H1 (cell line): ENCODE data around the gene VPS13A. TPM values are rescaled to one million over a fixed set of nuclear protein-coding genes. Genes with fewer than 3 reads are reported as not detected.

ENCODE experiments used
- CTCF ChIA-PET: fragments of 300-600 bp; sonication (Branson Sonifier 250); formaldehyde crosslinking; loops from one replicate; lab custom pipeline; 2021; ENCODE audit not compliant: partially characterized antibody; lab: Charles Lee
- POLR2A ChIA-PET: fragments of 300-600 bp; sonication (Branson Sonifier 250); formaldehyde crosslinking; loops from one replicate; lab custom pipeline; 2021; ENCODE audit warnings: inconsistent platforms; ENCODE audit not compliant: partially characterized antibody; lab: Charles Lee
- DNase-seq, 2 experiments: peaks; one replicate each; pipeline versions ENCODE4 v3.0.0 to v3.0.0-alpha.2; 2010 to 2022; ENCODE audit warnings: low spot score in 2 of 2, low read depth in 1 of 2, mixed read lengths in 1 of 2
- FAIRE-seq: peaks from 2 replicates; lab custom pipeline; 2011; peaks lifted over from hg19 to GRCh38; lab: Jason Lieb, UNC
- H2AFZ ChIP-seq: 2 replicates; pipeline ENCODE4 v1.8.1; 2012; ENCODE audit warnings: low read length, inconsistent platforms
- H2AK5ac ChIP-seq: 2 replicates; pipeline ENCODE4 v1.6.1; 2013; ENCODE audit warnings: low read depth, low read length
- H2BK120ac ChIP-seq: replicated peaks from 2 replicates; pipeline ENCODE3; 2013; ENCODE audit warnings: low read depth, low read length, inconsistent platforms
- H2BK12ac ChIP-seq: 2 replicates; pipeline ENCODE4 v1.6.1; 2013; ENCODE audit warnings: low read depth, low read length
- H2BK15ac ChIP-seq: 2 replicates; pipeline ENCODE4 v1.6.1; 2013; ENCODE audit warnings: low read length
- H2BK20ac ChIP-seq: 2 replicates; pipeline ENCODE4 v1.6.1; 2013; ENCODE audit warnings: low read length
- H2BK5ac ChIP-seq: 2 replicates; pipeline ENCODE4 v1.6.1; 2013; ENCODE audit warnings: low read depth, low read length
- H3K14ac ChIP-seq: 2 replicates; pipeline ENCODE4 v1.6.1; 2013; ENCODE audit warnings: inconsistent platforms; ENCODE audit not compliant: insufficient read length
- H3K18ac ChIP-seq: 2 replicates; pipeline ENCODE4 v1.6.1; 2013; ENCODE audit warnings: low read length; ENCODE audit errors: extremely low read depth
- H3K23ac ChIP-seq: 2 replicates; pipeline ENCODE4 v1.6.1; 2013; ENCODE audit warnings: inconsistent platforms; ENCODE audit not compliant: insufficient read length
- H3K23me2 ChIP-seq: 2 replicates; pipeline ENCODE4 v1.6.1; 2013; ENCODE audit warnings: low read depth, low read length
- H3K27ac ChIP-seq: 2 replicates; pipeline ENCODE4 v1.6.1; 2011; ENCODE audit warnings: low read depth, low read length, inconsistent platforms
- H3K27me3 ChIP-seq, 4 experiments: replicated peaks in 1 of 4; 1 replicate in 1 of 4; 2 replicates in 3 of 4; pipeline versions ENCODE4 v1.6.1 to v1.8.1; 2011 to 2013; ENCODE audit warnings: low read length in 3 of 4, mild to moderate bottlenecking in 3 of 4, inconsistent platforms in 2 of 4, mixed read lengths in 2 of 4, moderate library complexity in 1 of 4; ENCODE audit not compliant: control insufficient read depth in 3 of 4, insufficient read depth in 3 of 4; ENCODE audit errors: extremely low read depth in 1 of 4
- H3K36me3 ChIP-seq, 4 experiments: 2 replicates each; pipeline versions ENCODE4 v1.6.1 to v1.8.1; 2011 to 2013; ENCODE audit warnings: mild to moderate bottlenecking in 4 of 4, low read length in 3 of 4, moderate library complexity in 2 of 4, control low read depth in 1 of 4, inconsistent platforms in 1 of 4; ENCODE audit not compliant: insufficient read depth in 4 of 4, control insufficient read depth in 2 of 4
- H3K4ac ChIP-seq: replicated peaks from 2 replicates; pipeline ENCODE3; 2013; ENCODE audit warnings: low read length, low read depth, mixed read lengths, inconsistent platforms; ENCODE audit not compliant: insufficient read length
- H3K4me1 ChIP-seq, 4 experiments: replicated peaks in 1 of 4; 1 replicate in 1 of 4; 2 replicates in 3 of 4; pipeline versions ENCODE4 v1.6.1 to v1.8.1; 2011 to 2013; ENCODE audit warnings: low read length in 3 of 4, inconsistent platforms in 2 of 4, mixed read lengths in 1 of 4; ENCODE audit not compliant: insufficient read depth in 4 of 4, control insufficient read depth in 3 of 4
- H3K4me2 ChIP-seq, 2 experiments: 2 replicates each; pipeline versions ENCODE4 v1.6.1 to v1.8.1; 2011 to 2013; ENCODE audit warnings: low read depth in 2 of 2, low read length in 2 of 2, control low read depth in 1 of 2, inconsistent platforms in 1 of 2, mild to moderate bottlenecking in 1 of 2; ENCODE audit not compliant: insufficient read depth in 1 of 2
- H3K4me3 ChIP-seq, 4 experiments: fragments of 200-600, 300-600 bp in 1 of 4; sonication (generic), shearing (Covaris generic), sonication (Bioruptor Twin) in 1 of 4; 2 replicates each; pipeline versions ENCODE4 v1.5.1 to v1.8.1; 2011 to 2016; ENCODE audit warnings: low read length in 4 of 4, low read depth in 3 of 4, control low read depth in 2 of 4, inconsistent platforms in 2 of 4, mild to moderate bottlenecking in 2 of 4, mixed read lengths in 1 of 4, moderate library complexity in 1 of 4; ENCODE audit not compliant: insufficient read depth in 2 of 4; ENCODE audit errors: extremely low read depth in 1 of 4
- H3K56ac ChIP-seq: replicated peaks from 2 replicates; pipeline ENCODE3; 2013; ENCODE audit warnings: low read depth, mild to moderate bottlenecking, mixed read lengths, low read length, inconsistent platforms; ENCODE audit not compliant: insufficient read length
- H3K79me1 ChIP-seq: 2 replicates; pipeline ENCODE4 v1.6.1; 2013; ENCODE audit warnings: low read depth, low read length, control low read depth
- H3K79me2 ChIP-seq, 2 experiments: 2 replicates each; pipeline versions ENCODE4 v1.6.1 to v1.8.1; 2012 to 2013; ENCODE audit warnings: low read length in 2 of 2, mild to moderate bottlenecking in 2 of 2, inconsistent platforms in 1 of 2; ENCODE audit not compliant: insufficient read depth in 2 of 2, control insufficient read depth in 1 of 2
- H3K9ac ChIP-seq, 4 experiments: replicated peaks in 1 of 4; 1 replicate in 1 of 4; 2 replicates in 3 of 4; pipeline versions ENCODE4 v1.6.1 to v1.8.1; 2011 to 2013; ENCODE audit warnings: low read depth in 3 of 4, low read length in 3 of 4, control low read depth in 2 of 4, mild to moderate bottlenecking in 2 of 4, moderate library complexity in 2 of 4, inconsistent platforms in 1 of 4; ENCODE audit errors: extremely low read depth in 1 of 4
- H3K9me3 ChIP-seq, 2 experiments: 2 replicates each; pipeline versions ENCODE4 v1.6.1 to v1.8.1; 2012 to 2013; ENCODE audit warnings: mild to moderate bottlenecking in 2 of 2, moderate library complexity in 2 of 2, control low read depth in 1 of 2, inconsistent platforms in 1 of 2, low read depth in 1 of 2, low read length in 1 of 2, mixed read lengths in 1 of 2; ENCODE audit not compliant: insufficient read depth in 2 of 2
- H4K20me1 ChIP-seq, 2 experiments: replicated peaks in 1 of 2; 2 replicates each; pipeline versions ENCODE3 to v1.8.1; 2011 to 2013; ENCODE audit warnings: inconsistent platforms in 2 of 2, low read length in 2 of 2, mild to moderate bottlenecking in 1 of 2; ENCODE audit not compliant: insufficient read depth in 2 of 2, control insufficient read depth in 1 of 2
- H4K5ac ChIP-seq: 2 replicates; pipeline ENCODE4 v1.6.1; 2013; ENCODE audit warnings: low read length, low read depth, mixed read lengths, inconsistent platforms; ENCODE audit not compliant: insufficient read length
- H4K8ac ChIP-seq: 2 replicates; pipeline ENCODE4 v1.8.0; 2013; ENCODE audit warnings: mild to moderate bottlenecking, moderate library complexity, low read length, inconsistent platforms; ENCODE audit not compliant: insufficient read depth; ENCODE audit errors: extremely low read depth
- H4K91ac ChIP-seq: replicated peaks from 2 replicates; pipeline ENCODE3; 2013; ENCODE audit warnings: low read length, mixed read lengths, inconsistent platforms; ENCODE audit not compliant: insufficient read length
- BCL11A ChIP-seq, 2 experiments: IDR thresholded peaks; one replicate each; pipeline ENCODE4 v1.6.1; 2011; ENCODE audit warnings: low read depth in 2 of 2, low read length in 2 of 2, mild to moderate bottlenecking in 2 of 2
- CEBPB ChIP-seq: IDR thresholded peaks from 2 replicates; pipeline ENCODE4 v1.6.1; 2012; ENCODE audit warnings: low read depth, low read length
- KDM4A ChIP-seq: IDR thresholded peaks from one replicate; pipeline ENCODE4 v1.7.1; 2012; ENCODE audit warnings: low read depth, mild to moderate bottlenecking, moderate library complexity, low read length, inconsistent platforms; ENCODE audit not compliant: severe bottlenecking
- MAFK ChIP-seq: IDR thresholded peaks from 2 replicates; pipeline ENCODE4 v1.6.1; 2012; ENCODE audit warnings: low read depth, mild to moderate bottlenecking, improper control_type of control experiment, low read length
- NANOG ChIP-seq: IDR thresholded peaks from 2 replicates; pipeline ENCODE4 v1.6.1; 2011; ENCODE audit warnings: low read length, low read depth, mild to moderate bottlenecking, inconsistent platforms; ENCODE audit not compliant: insufficient read depth, poor library complexity, severe bottlenecking
- TAF1 ChIP-seq: IDR thresholded peaks from 2 replicates; pipeline ENCODE4 v1.6.1; 2011; ENCODE audit warnings: mild to moderate bottlenecking, low read depth, low read length
- WGBS, 2 experiments: shearing (Covaris generic) in 1 of 2; methylation state at CpG; one replicate each; pipeline versions ENCODE4 v1.1.6 to v1.1.7; 2013 to 2015; ENCODE audit warnings: low lambda C conversion rate in 2 of 2, mixed read lengths in 2 of 2, inconsistent platforms in 1 of 2, low coverage in 1 of 2, missing lambda C conversion rate in 1 of 2; ENCODE audit not compliant: insufficient replicate concordance in 2 of 2, insufficient coverage in 1 of 2, insufficient read length in 1 of 2; ENCODE audit errors: extremely low coverage in 1 of 2, missing lambda C conversion rate in 1 of 2; 5-methylcytosine and 5-hydroxymethylcytosine counted together
- polyA plus RNA-seq, 7 experiments: library from polyadenylated mRNA; depleted of rRNA in 3 of 7; stranded (reverse) in 5 of 7; unstranded in 2 of 7; fragments of >200 nt in 5 of 7; fragments of 200-250 nt in 2 of 7; gene quantifications; 1 replicate in 5 of 7; 2 replicates in 1 of 7; 4 replicates in 1 of 7; pipeline versions ENCODE4 v1.2.1 to v1.2.3, GENCODE V29; 2011 to 2013; ENCODE audit warnings: missing spikeins in 2 of 7, mixed read lengths in 2 of 7
- total RNA-seq: library from RNA; stranded (reverse); fragmentation: NEBNext Ultra II Directional; extraction: Animal tissue kit (Norgen Biotek cat#: 25700); gene quantifications from 2 replicates; pipeline ENCODE4 v1.2.1, GENCODE V29; 2021
- TF ChIP-seq, protein P1 (sequence below): IDR thresholded peaks from 2 replicates; pipeline ENCODE4 v1.6.1; 2012; ENCODE audit warnings: inconsistent platforms

The VPS13A gene
- total and polyA plus RNA-seq, 2 of the 8 experiments (the other 6 are each of a cell fraction or from before 2014, with no cell fraction given): 6.0 to 36.5 TPM

DNA sequence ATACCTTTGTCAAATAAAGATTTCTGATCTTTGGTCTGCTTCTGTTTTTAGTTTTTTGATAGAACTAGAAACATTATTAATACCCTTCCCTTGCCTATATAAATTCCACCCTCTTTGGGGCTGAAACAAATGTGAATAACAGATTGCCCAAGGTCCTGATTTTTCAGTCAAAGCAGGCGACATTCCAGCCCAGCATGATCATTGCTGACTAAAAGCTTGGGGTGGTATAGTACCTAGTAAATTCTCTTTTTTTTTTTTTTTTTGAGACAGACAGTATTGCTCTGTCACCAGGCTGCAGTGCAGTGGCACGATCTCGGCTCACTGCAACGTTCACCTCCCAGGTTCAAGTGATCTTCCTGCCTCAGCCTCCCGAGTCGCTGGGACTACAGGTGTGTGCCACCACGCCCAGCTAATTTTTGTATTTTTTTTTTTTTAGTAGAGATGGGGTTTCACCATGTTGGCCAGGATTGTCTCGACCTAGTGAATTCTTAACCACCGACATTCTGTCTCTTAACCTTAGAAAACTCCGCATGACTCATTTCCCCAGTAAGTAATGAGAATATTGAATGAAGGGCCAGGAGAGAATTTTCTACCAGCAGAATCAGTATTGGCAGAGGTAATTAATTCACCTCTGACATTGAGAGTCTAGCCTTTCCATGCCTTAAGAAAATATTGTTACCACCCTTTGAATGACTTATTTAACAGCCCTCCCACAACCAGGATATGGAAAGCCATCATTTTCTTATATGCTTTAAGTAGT lies 244.4 kb downstream of the VPS13A start:
- Histone ChIP-seq H3K4me1 (no peaks in the 10 kb centered on the region), H3K4ac (no peak overlapping the region), H3K79me1 (no peaks in the 10 kb centered on the region), H3K79me2 (no peaks in the 10 kb centered on the region), H2BK15ac (no peak overlapping the region), H4K5ac (no peak overlapping the region), H3K4me2 (no peak overlapping the region), H3K9ac (no peak overlapping the region), H3K56ac (no peak overlapping the region), H2AK5ac (no peak overlapping the region), H3K36me3 (no peaks in the 10 kb centered on the region), H3K14ac (no peak overlapping the region), H2BK20ac (no peak overlapping the region), H2BK5ac (no peak overlapping the region), H3K23me2 (no peaks in the 10 kb centered on the region), H4K20me1 (no peaks in the 10 kb centered on the region), H3K27me3 (no peaks in the 10 kb centered on the region), H2BK12ac (no peak overlapping the region), H3K27ac (no peak overlapping the region), H2AFZ (no peak overlapping the region), H2BK120ac (no peak overlapping the region), H4K8ac (no peak overlapping the region), H3K4me3 (no peak overlapping the region), H3K18ac (no peak overlapping the region), H3K9me3 (no peaks in the 10 kb centered on the region), H3K23ac (no peak overlapping the region), H4K91ac (no peak overlapping the region)
- DNase-seq (no peak), FAIRE-seq (no peak)
- WGBS, 2 experiments: 96% methylated on average over 10 of the region's 10 CpGs; no CpG with 5 or more reads in 1 of the 2 experiments
- POLR2A ChIA-PET: no interaction called here
- no peak for TF ChIP-seq CEBPB
- TF ChIP-seq, protein P1, sequence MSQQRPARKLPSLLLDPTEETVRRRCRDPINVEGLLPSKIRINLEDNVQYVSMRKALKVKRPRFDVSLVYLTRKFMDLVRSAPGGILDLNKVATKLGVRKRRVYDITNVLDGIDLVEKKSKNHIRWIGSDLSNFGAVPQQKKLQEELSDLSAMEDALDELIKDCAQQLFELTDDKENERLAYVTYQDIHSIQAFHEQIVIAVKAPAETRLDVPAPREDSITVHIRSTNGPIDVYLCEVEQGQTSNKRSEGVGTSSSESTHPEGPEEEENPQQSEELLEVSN: no peak
- TF ChIP-seq MAFK: no peak
- no peak for TF ChIP-seq BCL11A (IDR thresholded peaks at IDR 0.05; ENCODE audit: low read depth in 2 of 2, low read length in 2 of 2)
- TF ChIP-seq NANOG: no peak
- no peak for TF ChIP-seq KDM4A
- no peak for TF ChIP-seq TAF1
- CTCF ChIA-PET: interaction anchor here (1.4 kb wide), 1 partner anchor 12 kb away, joined by 13 read pairs; no protein-coding TSS in a partner anchor
